ENCODE measurements around the gene SH3BP2. TPM values are rescaled to one million over a fixed set of nuclear protein-coding genes. Genes with fewer than 3 reads are reported as not detected.
"Not testable (repeated sequence)": the region's sequence is repeated elsewhere in the genome, so short reads cannot be mapped to it uniquely, and the experiment has no call there.

The SH3BP2 gene
- total RNA-seq, 1 donor from 2014 or later: 88.5 TPM

DNA sequence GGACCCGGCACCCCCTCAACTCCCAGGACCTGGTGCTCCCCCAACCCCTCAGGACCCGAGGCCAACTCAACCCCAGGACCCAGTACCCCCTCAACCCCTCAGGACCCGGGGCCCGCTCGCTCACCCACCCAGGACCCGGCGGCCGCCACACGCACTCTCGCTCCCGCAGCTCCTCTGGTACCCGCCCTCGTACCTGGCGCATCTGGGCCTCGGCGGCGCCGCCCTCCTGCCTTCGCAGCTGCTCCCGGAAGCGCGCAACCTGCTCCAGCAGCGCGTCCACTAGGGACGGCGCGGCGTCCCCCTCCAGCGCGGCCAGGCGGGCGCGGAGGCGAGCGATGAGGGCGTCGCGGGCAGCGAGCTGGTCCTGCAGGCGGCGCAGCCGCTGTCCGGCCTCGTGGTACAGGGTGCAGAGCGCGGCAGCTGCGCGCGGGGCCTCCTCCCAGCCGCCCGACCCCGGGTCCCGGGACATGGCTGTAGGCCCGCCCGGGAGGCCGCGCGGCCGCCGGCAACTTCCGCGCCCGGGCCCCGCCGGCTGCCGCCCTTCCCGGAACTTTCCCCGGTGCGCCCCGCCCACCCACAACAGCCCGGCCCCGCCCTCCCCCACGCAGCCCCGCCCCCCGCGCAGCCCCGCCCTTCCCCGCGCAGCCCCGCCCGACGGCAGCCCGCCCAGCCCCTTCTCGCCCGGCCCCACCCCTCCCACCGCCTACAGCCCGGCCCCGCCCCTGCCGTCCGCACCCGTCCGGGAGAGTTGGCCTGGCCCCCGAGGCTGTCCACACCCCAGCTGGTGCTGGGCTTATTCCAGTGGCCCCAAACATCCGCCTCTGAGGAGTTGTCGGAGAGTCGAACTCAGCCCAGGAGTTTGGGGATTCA, 36.8 kb upstream of the SH3BP2 start, which contains the start of gene TNIP2:
TNIP2 (minus strand) TSS at position 516 of the 870 bp plus-strand sequence; CDS start at position 469, 47 bp downstream.
- peak within 1 kb of the TSS; percentile 81 for H3K27ac Mint-ChIP-seq
- H3K27me3 Mint-ChIP-seq: no peaks in the 10 kb centered on the region
- peak; percentile 93 for DNase-seq
- intact Hi-C loops (cut with micrococcal nuclease): loop anchor here (1.0 to 2.0 kb wide), 2 partner anchors 10 to 177 kb away; no protein-coding TSS in a partner anchor
- peak within 1 kb of the TSS; percentile 90 for H3K4me3 Mint-ChIP-seq
- peaks cover 31% of the 10 kb centered on the region for H3K4me1 Mint-ChIP-seq
- H3K9me3 Mint-ChIP-seq: no peaks in the 10 kb centered on the region
- H3K36me3 Mint-ChIP-seq (ENCODE audit: low read depth): peaks cover 25% of the 10 kb centered on the region

- Mint-ChIP-seq H3K9me3 (no peaks in the 10 kb centered on the region), H3K4me3 (peak overlapping the region; percentile 74), H3K36me3 (ENCODE audit: low read depth) (peaks cover 20% of the 10 kb centered on the region), H3K27ac (peak overlapping the region; percentile 56), H3K4me1 (peaks cover 27% of the 10 kb centered on the region), H3K27me3 (no peaks in the 10 kb centered on the region)
- intact Hi-C loops (cut with micrococcal nuclease): loop anchor here (1.0 to 2.0 kb wide), 2 partner anchors 11 to 176 kb away; no protein-coding TSS in a partner anchor
- DNase-seq: no peak
Observed at GRCh38 chr4:2756691-2757350, 36.1 kb upstream of the SH3BP2 start.

DNA sequence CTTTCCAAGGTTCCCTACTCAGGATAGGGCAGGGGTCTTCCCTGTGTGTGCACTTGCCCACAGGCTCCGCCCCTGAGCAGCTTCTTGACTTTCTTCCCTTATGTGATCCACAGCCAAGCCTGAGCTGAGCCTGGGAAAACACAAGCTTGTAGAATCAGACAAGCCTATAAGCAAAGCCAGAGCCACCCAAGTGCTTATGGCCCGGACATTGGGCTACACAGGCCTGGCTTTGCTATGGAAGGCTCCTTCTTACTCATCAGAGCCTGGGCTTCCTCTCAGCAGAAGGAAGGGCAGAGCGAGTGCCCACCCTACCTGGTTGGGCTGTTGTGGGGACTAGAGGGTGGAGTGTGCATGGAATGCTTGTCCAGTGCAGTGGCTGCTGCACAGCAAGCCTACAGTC, 35.5 kb upstream of the SH3BP2 start:
- intact Hi-C loops (cut with micrococcal nuclease): loop anchor here (2.0 kb wide), 1 partner anchor 175 kb away; no protein-coding TSS in a partner anchor
- H3K27me3 Mint-ChIP-seq: no peaks in the 10 kb centered on the region
- peak overlapping the region; percentile 56 for H3K27ac Mint-ChIP-seq

GRCh38 chr4:2761035-2761923, 31.6 kb upstream of the SH3BP2 start:
- no peaks in the 10 kb centered on the region for H3K27me3 Mint-ChIP-seq
- H3K4me3 Mint-ChIP-seq: no peak overlapping the region
- intact Hi-C loops (cut with micrococcal nuclease): loop anchor here (5.0 kb wide), 2 partner anchors 36 to 81 kb away; partner anchors contain the start of gene ADD1
- peaks cover 11% of the 10 kb centered on the region for H3K4me1 Mint-ChIP-seq
- DNase-seq: peak; percentile 69
- H3K36me3 Mint-ChIP-seq (ENCODE audit: low read depth): no peaks in the 10 kb centered on the region
- H3K9me3 Mint-ChIP-seq: no peaks in the 10 kb centered on the region
- peak overlapping the region; percentile 67 for H3K27ac Mint-ChIP-seq

More for the DNA sequence above, 35.5 kb upstream of the SH3BP2 start:
- peak overlapping the region; percentile 26 for H3K4me3 Mint-ChIP-seq
- no peaks in the 10 kb centered on the region for H3K9me3 Mint-ChIP-seq
- peaks cover 16% of the 10 kb centered on the region for H3K36me3 Mint-ChIP-seq (ENCODE audit: low read depth)
- H3K4me1 Mint-ChIP-seq: peaks cover 24% of the 10 kb centered on the region
- no peak for DNase-seq

DNA sequence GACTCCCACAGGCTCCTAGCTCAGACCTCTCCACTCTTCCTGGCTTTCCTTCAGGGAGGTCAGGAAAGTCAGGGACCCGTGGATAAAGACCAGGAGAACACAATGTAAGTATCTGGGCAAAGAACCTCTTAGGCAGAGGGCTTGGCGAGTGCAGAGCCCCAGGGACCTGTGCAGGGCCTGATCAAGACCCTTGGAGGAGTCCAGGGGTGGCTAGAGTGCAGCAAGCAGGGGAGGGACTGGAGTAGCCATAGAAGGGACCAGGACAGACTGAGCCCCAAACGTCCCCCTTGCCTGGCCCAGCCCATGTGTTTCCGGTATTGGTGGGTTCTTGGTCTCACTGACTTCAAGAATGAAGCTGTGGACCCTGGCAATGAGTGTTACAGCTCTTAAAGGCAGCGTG, 30.8 kb upstream of the SH3BP2 start:
- H3K27ac Mint-ChIP-seq: no peak overlapping the region
- H3K4me1 Mint-ChIP-seq: peaks cover 11% of the 10 kb centered on the region
- no peaks in the 10 kb centered on the region for H3K36me3 Mint-ChIP-seq (ENCODE audit: low read depth)
- H3K9me3 Mint-ChIP-seq: no peaks in the 10 kb centered on the region
- no peak for DNase-seq
- no peaks in the 10 kb centered on the region for H3K27me3 Mint-ChIP-seq
- no peak overlapping the region for H3K4me3 Mint-ChIP-seq
- intact Hi-C loops (cut with micrococcal nuclease): loop anchor here (5.0 kb wide), 2 partner anchors 35 to 80 kb away; partner anchors contain the start of gene ADD1

GRCh38 chr4:2762486-2763370, 30.2 kb upstream of the SH3BP2 start:
- DNase-seq: peak; percentile 61
- not testable (repeated sequence) for H3K4me1 Mint-ChIP-seq; H3K27me3 Mint-ChIP-seq; H3K9me3 Mint-ChIP-seq; H3K4me3 Mint-ChIP-seq; H3K36me3 Mint-ChIP-seq (ENCODE audit: low read depth)
- intact Hi-C loops (cut with micrococcal nuclease): loop anchor here (5.0 kb wide), 2 partner anchors 35 to 80 kb away; partner anchors contain the start of gene ADD1
- peak overlapping the region; percentile 58 for H3K27ac Mint-ChIP-seq

- H3K27me3 Mint-ChIP-seq: no peaks in the 10 kb centered on the region
- peaks cover 9% of the 10 kb centered on the region for H3K4me1 Mint-ChIP-seq
- H3K36me3 Mint-ChIP-seq (ENCODE audit: low read depth): no peaks in the 10 kb centered on the region
- peak overlapping the region; percentile 75 for H3K4me3 Mint-ChIP-seq
- peak overlapping the region; percentile 66 for H3K27ac Mint-ChIP-seq
- H3K9me3 Mint-ChIP-seq: no peaks in the 10 kb centered on the region
- intact Hi-C loops (cut with micrococcal nuclease): loop anchor here (5.0 kb wide), 2 partner anchors 34 to 79 kb away; partner anchors contain the start of gene ADD1
- peak; percentile 62 for DNase-seq
Observed at GRCh38 chr4:2763511-2763967, 29.3 kb upstream of the SH3BP2 start.

DNA sequence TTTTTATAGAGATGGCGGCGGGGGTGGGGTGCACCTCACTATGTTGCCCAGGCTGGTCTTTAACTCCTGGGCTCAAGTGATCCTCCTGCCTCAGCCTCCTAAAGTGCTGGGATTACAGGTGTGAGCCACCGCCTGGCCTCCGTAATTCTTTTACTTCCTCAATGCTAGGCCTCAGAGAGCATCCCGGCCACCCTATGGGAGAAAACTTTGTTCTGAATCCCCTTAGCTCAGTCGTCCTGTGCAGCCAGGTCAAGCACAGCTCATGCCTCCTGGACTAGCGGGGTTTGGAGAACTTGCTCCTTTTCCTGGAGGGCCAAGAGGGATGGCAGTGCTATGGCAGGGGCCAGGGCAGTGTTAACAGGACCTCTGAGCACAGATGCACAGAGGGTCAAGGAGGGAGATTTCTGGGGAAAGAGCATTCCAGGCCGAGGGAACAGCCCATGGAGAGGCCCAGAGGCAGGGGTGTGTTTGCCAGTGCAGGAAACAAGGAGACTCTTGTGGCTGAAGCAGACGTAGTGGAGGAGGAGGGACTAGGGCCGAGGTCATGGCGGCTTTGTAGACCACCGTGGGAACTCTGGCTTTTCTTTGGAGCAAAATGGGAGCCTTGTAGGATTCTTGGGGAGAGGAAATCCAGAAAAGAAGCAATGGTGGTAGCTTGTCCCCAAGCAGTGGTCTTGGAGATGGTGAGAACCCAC, 26.9 kb upstream of the SH3BP2 start:
- Mint-ChIP-seq H3K9me3 (peaks cover 4% of the 10 kb centered on the region), H3K36me3 (ENCODE audit: low read depth) (peaks cover 5% of the 10 kb centered on the region), H3K4me1 (peaks cover 11% of the 10 kb centered on the region), H3K4me3 (no peak overlapping the region), H3K27me3 (no peaks in the 10 kb centered on the region), H3K27ac (no peak overlapping the region)
- DNase-seq: no peak
- intact Hi-C loops (cut with micrococcal nuclease): loop anchor here (2.0 kb wide), 1 partner anchor 47 kb away; no protein-coding TSS in a partner anchor

DNA sequence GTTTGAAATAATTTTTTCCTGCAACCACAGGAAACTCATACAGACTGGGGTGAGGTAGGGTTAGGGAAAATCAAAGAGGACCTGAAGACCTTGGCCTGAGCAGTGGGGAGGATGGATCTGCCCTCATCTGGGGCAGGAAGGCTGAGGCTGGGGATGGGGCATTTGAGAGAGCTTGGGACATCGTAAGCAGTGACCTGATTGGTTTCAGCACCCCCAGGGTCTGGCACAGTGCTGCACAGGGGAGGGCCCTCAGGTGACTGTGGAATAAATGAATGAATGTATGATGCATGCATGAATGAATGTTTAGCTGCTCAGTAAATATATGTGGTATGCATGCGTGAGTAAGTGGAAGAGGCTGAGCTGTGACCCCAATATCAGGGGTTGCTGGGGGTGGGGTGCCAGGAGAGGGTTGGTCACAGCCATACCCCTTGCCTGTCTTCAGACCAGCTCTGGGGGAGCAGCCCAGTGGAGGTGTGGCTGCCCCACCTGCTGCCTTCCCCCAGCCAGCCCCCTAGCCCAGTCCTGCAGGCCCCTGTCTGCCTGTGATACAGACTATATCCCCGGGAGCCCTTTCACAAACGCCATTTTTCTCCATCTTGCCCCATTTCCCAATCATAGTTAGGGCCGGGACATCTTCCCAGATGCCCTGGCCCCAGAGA, 25.7 kb upstream of the SH3BP2 start:
- no peak for DNase-seq
- Mint-ChIP-seq H3K4me3 (no peak overlapping the region), H3K27me3 (no peaks in the 10 kb centered on the region), H3K36me3 (ENCODE audit: low read depth) (peaks cover 5% of the 10 kb centered on the region), H3K27ac (peak overlapping the region; percentile 25), H3K9me3 (peaks cover 5% of the 10 kb centered on the region), H3K4me1 (peaks cover 13% of the 10 kb centered on the region)
- intact Hi-C loops (cut with micrococcal nuclease): no loop called here

DNA sequence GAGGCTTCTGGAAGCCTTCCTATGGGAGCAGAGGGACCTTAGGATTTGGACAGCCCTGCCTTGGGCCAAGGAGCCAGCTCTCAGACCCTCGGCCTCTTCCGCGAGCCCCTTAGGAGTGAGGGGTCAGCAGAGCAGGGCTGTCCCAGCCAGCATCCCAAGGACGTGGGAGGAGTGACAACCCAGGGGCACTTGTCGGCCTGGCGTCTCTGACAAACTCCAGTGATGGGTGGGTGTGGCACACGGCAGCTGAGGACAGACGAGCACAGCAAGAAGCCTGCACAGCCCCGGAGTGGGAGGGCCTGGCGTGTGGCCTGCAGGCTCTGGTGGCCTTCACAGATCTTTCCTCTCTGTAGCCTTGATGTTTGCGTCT, 25.2 kb upstream of the SH3BP2 start:
- intact Hi-C loops (cut with micrococcal nuclease): no loop called here
- no peak overlapping the region for H3K27ac Mint-ChIP-seq
- peaks cover 5% of the 10 kb centered on the region for H3K9me3 Mint-ChIP-seq
- DNase-seq: no peak
- H3K27me3 Mint-ChIP-seq: no peaks in the 10 kb centered on the region
- no peak overlapping the region for H3K4me3 Mint-ChIP-seq
- peaks cover 13% of the 10 kb centered on the region for H3K4me1 Mint-ChIP-seq
- H3K36me3 Mint-ChIP-seq (ENCODE audit: low read depth): peaks cover 5% of the 10 kb centered on the region

DNA sequence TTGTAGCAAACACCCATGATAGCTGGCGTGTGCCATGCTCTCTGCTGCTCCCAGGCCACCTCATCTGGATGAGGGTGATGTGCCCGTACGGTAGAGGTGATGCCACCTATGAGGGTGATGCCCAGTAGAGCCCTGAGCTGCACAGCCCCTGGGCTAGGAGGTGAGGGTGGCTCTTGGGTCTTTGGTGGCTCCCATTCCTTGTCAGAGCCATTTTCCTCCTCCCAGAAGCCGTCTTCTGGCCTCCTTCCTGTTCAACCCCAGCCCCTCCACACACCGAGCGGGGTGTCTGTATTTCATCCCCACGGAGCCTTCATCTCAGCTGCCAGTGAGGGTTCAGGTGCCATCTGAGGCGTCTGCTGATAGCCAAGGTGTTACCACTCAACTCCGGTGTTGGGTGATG, 24.8 kb upstream of the SH3BP2 start:
- no peak for DNase-seq
- Mint-ChIP-seq H3K36me3 (ENCODE audit: low read depth) (peaks cover 5% of the 10 kb centered on the region), H3K4me1 (peaks cover 13% of the 10 kb centered on the region), H3K4me3 (no peak overlapping the region), H3K27me3 (no peaks in the 10 kb centered on the region), H3K9me3 (peaks cover 5% of the 10 kb centered on the region), H3K27ac (no peak overlapping the region)
- intact Hi-C loops (cut with micrococcal nuclease): no loop called here

Measured in activated CD4-positive, alpha-beta T cell treated with anti-CD3 and anti-CD28 coated beads, Interleukin-2, amount 10 ng/mL, durations not matched to agents 24 days and 14 days (primary cell).